GM13976 (cell line): ENCODE data around the gene FBXO11.

Experiments used
- DNase-seq: peaks from one replicate; pipeline ENCODE4 v3.0.0; 2012; ENCODE audit warnings: low spot score
- CTCF ChIP-seq: IDR thresholded peaks from 2 replicates; pipeline ENCODE4 v1.5.1; 2012; ENCODE audit warnings: borderline replicate concordance, mild to moderate bottlenecking; ENCODE audit not compliant: insufficient read depth; ENCODE audit errors: extremely low read depth, missing control alignments, control extremely low read depth
- in situ Hi-C: fragments of 300-500 bp; cut with MboI; formaldehyde crosslinking; loops from one replicate; pipeline ENCODE4 v1.12.0; 2022; ENCODE audit warnings: low sequenced_read_pairs, mixed read lengths, inconsistent platforms; ENCODE audit not compliant: unreplicated experiment

FBXO11 gene

DNA sequence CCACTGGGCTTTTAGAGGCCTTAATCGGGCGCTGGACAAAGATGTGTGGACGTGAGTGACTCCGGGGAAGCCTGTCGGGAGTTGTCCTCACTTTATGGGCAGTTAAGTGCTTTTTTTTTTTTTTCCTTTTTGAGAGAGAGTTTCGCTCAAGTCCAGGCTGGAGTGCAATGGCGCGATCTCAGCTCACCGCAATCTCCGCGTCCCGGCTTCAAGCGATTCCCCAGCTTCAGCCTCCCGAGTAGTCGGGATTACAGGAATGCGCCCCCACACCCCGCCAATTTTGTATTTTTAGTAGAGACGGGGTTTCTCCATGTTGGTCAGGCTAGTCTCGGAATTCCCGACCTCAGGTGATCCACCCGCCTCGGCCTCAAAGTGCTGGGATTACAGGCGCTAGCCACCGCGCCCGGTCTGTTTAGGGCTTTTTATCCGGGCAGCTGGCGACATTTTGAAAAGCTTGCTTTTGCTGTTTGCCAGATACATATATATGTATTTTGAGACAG is 121.9 kb downstream of the FBXO11 start:
- no peak for DNase-seq
- no peak for TF ChIP-seq CTCF
- in situ Hi-C loops: no loop called here

GRCh38 chr2:47783486-47784351 is 122.6 kb downstream of the FBXO11 start:
- in situ Hi-C loops: no loop called here
- TF ChIP-seq CTCF: no peak
- DNase-seq: peak; percentile 84

DNA sequence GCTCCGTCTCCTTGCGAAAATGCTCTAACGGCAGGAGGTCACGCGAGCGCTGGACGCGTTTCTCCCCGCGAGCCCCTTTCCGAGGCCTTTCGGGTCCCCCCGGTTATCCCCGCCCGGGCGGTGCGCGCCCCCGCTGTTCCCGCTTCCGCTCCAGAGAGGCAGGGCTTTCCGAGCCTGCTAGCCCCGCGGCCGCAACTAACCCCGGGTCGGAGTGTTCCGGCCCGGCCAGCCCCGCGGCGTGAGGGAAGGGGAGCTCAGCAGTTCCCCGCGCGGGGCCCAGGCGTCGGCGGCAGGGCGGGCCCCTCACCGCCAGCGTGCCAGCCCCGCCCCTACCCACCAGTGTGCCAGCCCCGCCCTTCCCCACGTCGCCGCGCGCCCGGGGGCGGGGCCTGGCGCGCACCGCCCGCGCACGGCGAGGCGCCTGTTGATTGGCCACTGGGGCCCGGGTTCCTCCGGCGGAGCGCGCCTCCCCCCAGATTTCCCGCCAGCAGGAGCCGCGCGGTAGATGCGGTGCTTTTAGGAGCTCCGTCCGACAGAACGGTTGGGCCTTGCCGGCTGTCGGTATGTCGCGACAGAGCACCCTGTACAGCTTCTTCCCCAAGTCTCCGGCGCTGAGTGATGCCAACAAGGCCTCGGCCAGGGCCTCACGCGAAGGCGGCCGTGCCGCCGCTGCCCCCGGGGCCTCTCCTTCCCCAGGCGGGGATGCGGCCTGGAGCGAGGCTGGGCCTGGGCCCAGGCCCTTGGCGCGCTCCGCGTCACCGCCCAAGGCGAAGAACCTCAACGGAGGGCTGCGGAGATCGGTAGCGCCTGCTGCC is 123.4 kb downstream of the FBXO11 start, which contains the start of gene MSH6:
Gene MSH6, plus strand, starts transcription at position 475 of the 815 bp plus-strand sequence. Its CDS starts 89 bp downstream, at position 564.
- no peak for TF ChIP-seq CTCF
- DNase-seq: peak; percentile 97
- in situ Hi-C loops: no loop called here

- no peak for DNase-seq
- no peak for TF ChIP-seq CTCF
- in situ Hi-C loops: no loop called here
These were observed 124.0 kb downstream of the FBXO11 start for GRCh38 chr2:47782381-47782670.

GRCh38 chr2:47779426-47779790 is 126.9 kb downstream of the FBXO11 start:
- in situ Hi-C loops: no loop called here
- no peak for TF ChIP-seq CTCF

DNA sequence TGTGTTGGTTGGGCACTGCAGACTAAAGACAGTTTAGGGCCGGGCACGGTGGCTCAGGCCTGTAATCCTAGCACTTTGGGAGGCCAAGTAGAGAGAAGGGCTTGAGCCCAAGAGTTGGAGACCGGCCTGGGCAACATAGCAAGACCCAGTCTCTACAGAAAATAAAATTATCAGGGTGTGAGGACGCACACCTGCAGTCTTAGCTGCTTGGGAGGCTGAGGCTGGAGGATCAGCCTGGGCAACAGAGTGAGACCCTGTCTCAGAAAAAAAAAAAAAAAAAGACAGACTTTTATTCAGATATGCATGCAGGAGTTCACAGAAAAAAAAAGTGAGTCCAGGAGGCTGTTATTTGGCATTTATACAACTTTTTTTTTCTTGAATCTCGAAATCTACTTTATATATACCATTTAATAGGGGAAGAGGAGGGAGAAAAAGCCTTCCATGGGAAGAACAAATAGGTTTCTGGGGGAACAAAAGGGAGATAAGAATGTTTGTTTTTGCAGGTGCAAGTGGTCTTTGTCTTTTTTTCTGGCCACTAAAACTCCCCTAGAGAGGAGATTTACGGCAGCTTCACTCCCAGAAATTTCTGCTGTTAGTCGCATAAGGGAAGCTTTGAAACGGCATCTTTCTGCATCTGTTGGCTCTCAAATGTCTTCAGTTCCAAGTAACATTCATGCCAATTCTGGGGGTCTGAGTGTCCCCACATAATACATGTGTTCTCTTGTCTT is 127.4 kb downstream of the FBXO11 start:
- TF ChIP-seq CTCF: no peak
- in situ Hi-C loops: no loop called here
- no peak for DNase-seq

More at GRCh38 chr2:47779426-47779790, 126.9 kb downstream of the FBXO11 start:
- no peak for DNase-seq
